Activated CD4-positive, alpha-beta T cell treated with anti-CD3 and anti-CD28 coated beads for 48 hours (primary cell): ENCODE results near the gene CITED1.
"Not testable (repeated sequence)": the region's sequence is repeated elsewhere in the genome, so short reads cannot be mapped to it uniquely, and the experiment has no call there.

Source experiments
- DNase-seq: peaks from one replicate; pipeline ENCODE4 v3.0.0-alpha.2; 2020

Gene CITED1

DNA sequence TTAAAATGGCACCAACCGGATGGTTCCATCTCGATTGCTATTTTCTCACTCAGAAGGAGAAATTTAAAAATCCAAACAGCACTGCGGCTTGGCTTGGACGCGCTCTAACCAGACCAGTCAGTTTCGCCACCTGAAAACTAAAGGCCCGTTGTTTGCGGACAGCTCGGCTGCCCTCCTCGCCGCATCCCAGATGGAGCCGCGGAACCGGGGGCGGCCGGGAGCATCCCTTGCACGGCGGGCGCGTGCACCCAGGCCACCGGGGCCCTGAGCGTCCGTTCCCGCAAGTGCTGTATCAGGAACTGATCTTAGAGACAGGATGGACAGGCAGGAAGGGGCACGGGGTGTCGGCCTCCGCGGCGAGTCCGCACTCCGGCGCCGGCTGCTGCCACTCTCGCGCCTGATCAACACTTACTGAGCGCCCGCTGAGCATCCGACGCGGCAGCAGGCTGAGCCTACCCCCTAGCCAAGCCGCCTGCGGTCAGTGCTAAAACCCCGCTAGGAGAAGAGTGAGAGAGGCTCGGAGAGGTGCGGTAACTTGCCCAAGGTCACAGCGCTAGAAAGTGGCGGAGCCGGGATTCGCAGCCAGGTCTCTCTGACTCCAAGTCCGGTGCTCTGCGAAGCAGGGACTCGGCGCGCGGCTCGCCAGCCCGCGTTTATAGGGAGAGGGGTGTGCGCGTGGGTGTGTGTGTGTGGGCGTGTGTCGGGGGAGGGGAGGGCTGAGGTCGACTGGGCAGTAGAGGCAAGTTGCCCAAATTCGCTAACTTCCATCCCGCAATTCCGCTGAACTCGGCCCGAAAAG is at the start of gene CITED1:
CITED1 (minus strand) TSS at position 629 of the 799 bp plus-strand sequence. CDS start 3,045 bp downstream, outside the sequence.
- peak; percentile 12 for DNase-seq

DNA sequence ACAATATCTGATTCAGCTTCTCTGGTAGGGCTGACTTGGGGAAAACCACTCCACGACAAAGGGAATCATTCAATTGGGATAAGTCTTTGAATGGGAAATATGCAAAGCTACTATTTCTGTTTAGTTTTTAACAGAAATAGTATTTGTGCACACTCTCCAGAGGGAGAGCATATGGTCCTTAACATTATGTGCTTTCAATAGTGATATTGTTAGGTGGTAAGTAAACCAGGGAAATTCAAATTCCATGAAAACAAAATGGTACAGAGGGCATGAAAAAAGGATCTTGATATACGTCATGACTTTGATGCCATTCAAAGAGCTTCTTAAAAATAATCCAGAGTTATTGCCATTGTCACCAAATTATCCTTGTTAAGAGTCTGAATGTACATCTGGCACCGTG is 47.1 kb upstream of the CITED1 start:
- DNase-seq: no peak

GRCh38 chrX:72351606-72352334 is 46.1 kb upstream of the CITED1 start:
- DNase-seq: no peak

DNA sequence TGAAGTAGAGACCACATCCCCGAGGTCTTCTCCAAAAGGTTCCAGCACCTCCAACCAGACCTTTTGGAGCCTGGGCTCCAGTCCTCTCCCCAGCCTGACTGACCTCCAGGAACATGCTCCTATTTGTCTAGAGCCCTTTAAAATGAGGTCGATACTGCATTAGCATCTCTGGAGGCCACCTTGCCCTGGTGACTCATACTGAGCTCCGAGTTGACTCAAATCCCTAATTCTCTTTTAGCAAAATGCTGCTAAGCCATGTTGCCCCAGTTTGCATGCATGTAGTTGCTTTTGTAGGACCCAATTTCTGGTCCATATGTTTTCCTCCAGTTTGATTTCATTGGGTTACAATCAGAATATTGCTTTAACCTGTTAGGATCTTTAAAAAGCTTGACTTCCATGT is 43.5 kb upstream of the CITED1 start:
- peak; percentile 37 for DNase-seq

GRCh38 chrX:72348247-72348979 is 42.7 kb upstream of the CITED1 start:
- DNase-seq: peak; percentile 28

- no peak for DNase-seq
Observed at GRCh38 chrX:72347366-72347765, 41.7 kb upstream of the CITED1 start.

GRCh38 chrX:72346302-72346949 is 40.7 kb upstream of the CITED1 start:
- no peak for DNase-seq

DNA sequence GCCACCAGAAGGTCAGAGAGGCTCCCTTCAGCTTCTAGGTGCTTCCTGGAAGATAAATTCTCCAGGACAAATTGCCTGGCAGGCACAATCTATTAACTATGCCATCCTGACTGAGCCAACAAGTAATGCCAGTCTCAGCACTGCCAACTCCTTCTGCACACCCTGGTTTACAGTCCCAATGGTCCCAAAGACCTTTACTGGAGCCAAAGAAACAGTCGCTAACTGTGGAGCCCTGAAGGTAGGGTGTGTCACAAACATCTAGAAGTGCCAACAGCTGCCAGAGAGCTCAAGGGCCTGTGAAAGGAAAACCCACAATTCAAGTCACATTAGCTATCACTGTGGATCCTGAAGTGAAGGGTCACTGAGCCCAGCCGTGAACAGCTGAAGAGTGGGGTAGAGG is 34.9 kb upstream of the CITED1 start:
- no peak for DNase-seq

GRCh38 chrX:72340041-72340440 is 34.3 kb upstream of the CITED1 start:
- DNase-seq: no peak

DNA sequence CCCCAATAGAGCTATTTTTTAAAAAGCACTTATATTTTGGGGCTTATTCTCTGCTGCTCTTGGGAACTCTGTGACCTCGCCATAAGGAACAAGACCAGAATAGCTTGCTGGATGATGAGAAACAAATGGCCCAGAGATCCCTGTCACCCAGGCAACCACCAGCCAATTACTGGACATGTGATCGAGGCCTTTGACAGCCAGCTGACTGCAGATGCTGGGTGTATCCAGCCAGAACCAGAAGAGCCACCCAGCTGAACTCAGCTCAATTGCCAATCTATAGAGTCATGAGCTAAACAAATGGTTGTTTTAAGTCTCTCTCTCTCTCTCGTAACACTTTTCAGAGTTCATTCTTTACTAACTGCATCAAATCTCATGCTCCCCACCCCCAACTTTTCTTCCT is 24.4 kb upstream of the CITED1 start:
- DNase-seq: no peak

DNA sequence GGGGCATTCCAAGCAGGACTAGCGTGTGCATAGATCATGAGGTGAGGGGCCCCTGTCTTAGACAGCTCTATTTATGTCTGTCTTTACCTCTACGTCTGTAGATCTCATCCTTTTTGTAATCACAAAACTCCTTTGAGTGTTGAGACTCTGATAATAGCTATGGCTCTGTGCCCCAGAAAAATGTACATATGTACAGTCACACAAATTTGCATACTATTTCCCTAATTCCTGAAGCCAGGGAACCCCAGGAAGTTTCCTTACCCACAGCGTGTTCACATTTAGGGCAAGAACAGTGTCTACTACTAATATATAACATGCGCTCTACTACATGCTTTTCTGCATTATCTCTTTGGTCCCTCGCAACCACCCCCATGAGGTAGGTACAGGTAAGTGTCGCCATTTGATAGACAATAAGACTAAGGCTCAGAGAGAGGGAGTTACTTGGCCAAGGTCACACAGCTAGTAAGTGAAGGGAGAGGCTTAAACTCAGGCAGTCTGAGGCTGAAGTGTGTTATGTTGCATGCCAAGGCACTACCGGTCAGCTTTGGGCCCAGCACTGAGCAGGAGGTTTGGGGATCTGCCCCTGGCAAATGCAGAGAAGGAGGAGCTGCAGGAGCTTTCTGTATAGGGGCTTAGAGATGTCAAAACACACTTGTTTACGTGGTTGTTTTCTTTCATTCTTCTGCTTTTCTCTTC is 21.0 kb upstream of the CITED1 start:
- no peak for DNase-seq

DNA sequence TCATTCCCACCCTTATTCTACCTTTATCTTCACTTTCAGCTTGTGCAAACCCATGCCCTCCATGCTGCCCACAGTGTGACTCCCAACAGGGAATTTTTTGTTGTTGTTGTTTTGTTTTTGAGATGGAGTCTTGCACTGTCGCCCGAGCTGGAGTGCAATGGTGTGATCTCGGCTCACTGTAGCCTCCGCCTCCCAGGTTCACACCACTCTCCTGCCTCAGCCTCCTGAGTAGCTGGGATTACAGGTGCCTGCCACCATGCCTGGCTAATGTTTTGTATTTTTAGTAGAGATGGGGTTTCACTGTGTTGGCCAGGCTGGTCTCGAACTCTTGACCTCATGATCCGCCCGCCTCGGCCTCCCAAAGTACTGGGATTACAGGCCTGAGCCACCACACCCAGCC is 13.9 kb upstream of the CITED1 start:
- DNase-seq: not testable (repeated sequence)

- DNase-seq: no peak
Observed at GRCh38 chrX:72317139-72317538, 11.4 kb upstream of the CITED1 start.

DNA sequence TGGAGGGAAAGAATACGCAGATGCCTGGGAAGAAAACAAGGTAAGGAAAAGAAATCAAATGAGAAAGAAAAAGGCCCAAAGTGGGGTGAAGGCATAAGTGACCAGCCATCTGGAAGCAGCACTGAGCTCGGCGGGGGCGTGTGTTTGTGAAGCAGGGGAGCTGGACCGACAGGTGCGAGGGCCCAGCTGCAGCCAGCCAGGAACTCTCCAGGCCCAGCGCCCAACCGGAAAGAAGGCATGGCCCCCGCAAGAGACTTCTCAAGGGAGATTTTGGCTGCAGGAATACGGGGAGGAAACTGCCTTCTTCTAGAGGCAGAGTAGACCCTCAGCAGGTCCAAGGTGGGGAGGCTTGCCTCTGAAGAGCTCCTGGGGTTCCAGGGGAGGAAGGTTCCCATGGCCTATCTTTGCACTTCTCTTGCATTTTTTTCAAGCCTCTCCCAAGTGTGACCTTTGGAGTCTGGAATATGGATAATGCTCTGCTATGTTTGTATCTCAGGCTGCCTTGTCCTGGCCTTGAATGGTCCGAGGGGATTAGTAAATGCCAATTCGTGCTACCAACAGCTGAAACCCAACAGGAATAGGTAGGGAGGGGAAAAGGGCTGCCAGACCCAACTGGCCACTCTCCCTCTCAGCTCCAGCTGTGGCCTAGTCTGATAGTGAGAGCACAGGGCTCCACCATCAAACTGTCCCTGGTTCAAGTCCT is 10.8 kb upstream of the CITED1 start:
- DNase-seq: no peak

- DNase-seq: no peak
Observed at GRCh38 chrX:72314881-72315280, 9.2 kb upstream of the CITED1 start.

GRCh38 chrX:72313707-72314641 is 8.3 kb upstream of the CITED1 start:
- no peak for DNase-seq

- no peak for DNase-seq
Observed at GRCh38 chrX:72312311-72312940, 6.7 kb upstream of the CITED1 start.

GRCh38 chrX:72309297-72310071 is 3.8 kb upstream of the CITED1 start:
- DNase-seq: no peak
